H9 (cell line): ENCODE results near the gene MICAL3. TPM values are rescaled to one million over a fixed set of nuclear protein-coding genes. Genes with fewer than 3 reads are reported as not detected.

Experiments
- DNase-seq: peaks from one replicate; pipeline ENCODE4 v3.0.0-alpha.2; 2017
- H2AFZ ChIP-seq: one replicate; pipeline ENCODE4 v1.6.1; 2013; ENCODE audit warnings: mild to moderate bottlenecking, low read length, control low read depth, moderate library complexity
- H2AK5ac ChIP-seq: 2 replicates; pipeline ENCODE4 v1.6.1; 2013; ENCODE audit warnings: low read length, control low read depth, mixed read lengths; ENCODE audit not compliant: insufficient read length
- H2BK120ac ChIP-seq: one replicate; pipeline ENCODE4 v1.6.1; 2013; ENCODE audit warnings: low read depth, mild to moderate bottlenecking, low read length, control low read depth, inconsistent platforms; ENCODE audit not compliant: poor library complexity, severe bottlenecking
- H2BK12ac ChIP-seq: 2 replicates; pipeline ENCODE4 v1.6.1; 2013; ENCODE audit warnings: low read length, control low read depth, mixed read lengths, low read depth; ENCODE audit not compliant: insufficient read length
- H2BK15ac ChIP-seq: 2 replicates; pipeline ENCODE4 v1.6.1; 2013; ENCODE audit warnings: low read depth, low read length, control low read depth
- H2BK20ac ChIP-seq: one replicate; pipeline ENCODE4 v1.6.1; 2013; ENCODE audit warnings: low read depth, mild to moderate bottlenecking, low read length, control low read depth, inconsistent platforms; ENCODE audit not compliant: poor library complexity, severe bottlenecking
- H2BK5ac ChIP-seq: 2 replicates; pipeline ENCODE4 v1.6.1; 2013; ENCODE audit warnings: low read length, control low read depth, mixed read lengths; ENCODE audit not compliant: insufficient read length
- H3K14ac ChIP-seq: 2 replicates; pipeline ENCODE4 v1.6.1; 2013; ENCODE audit warnings: low read length, control low read depth; ENCODE audit not compliant: insufficient read depth
- H3K18ac ChIP-seq: 2 replicates; pipeline ENCODE4 v1.6.1; 2013; ENCODE audit warnings: low read depth, mild to moderate bottlenecking, mixed read lengths, low read length, control low read depth; ENCODE audit not compliant: insufficient read length
- H3K23ac ChIP-seq: 2 replicates; pipeline ENCODE4 v1.6.1; 2013; ENCODE audit warnings: low read length, control low read depth, mixed read lengths, low read depth; ENCODE audit not compliant: insufficient read length
- H3K23me2 ChIP-seq: 2 replicates; pipeline ENCODE4 v1.6.1; 2013; ENCODE audit warnings: low read depth, mild to moderate bottlenecking, mixed read lengths, low read length, control low read depth; ENCODE audit not compliant: insufficient read length, poor library complexity, severe bottlenecking
- H3K27ac ChIP-seq: 2 replicates; pipeline ENCODE4 v1.5.1; 2013; ENCODE audit warnings: low read length, control low read depth, mixed read lengths, low read depth; ENCODE audit not compliant: insufficient read length
- H3K27me3 ChIP-seq: 2 replicates; pipeline ENCODE4 v1.6.1; 2013; ENCODE audit warnings: low read length, control low read depth, inconsistent platforms; ENCODE audit not compliant: insufficient read depth
- H3K4ac ChIP-seq: 2 replicates; pipeline ENCODE4 v1.6.1; 2013; ENCODE audit warnings: low read depth, mild to moderate bottlenecking, control low read depth, inconsistent platforms, low read length, moderate library complexity
- H3K4me1 ChIP-seq: 2 replicates; pipeline ENCODE4 v1.6.1; 2013; ENCODE audit warnings: low read length, control low read depth, inconsistent platforms; ENCODE audit not compliant: insufficient read depth
- H3K4me2 ChIP-seq: 2 replicates; pipeline ENCODE4 v1.6.1; 2013; ENCODE audit warnings: low read length, control low read depth, mixed read lengths; ENCODE audit not compliant: insufficient read length, insufficient read depth
- H3K56ac ChIP-seq: 2 replicates; pipeline ENCODE4 v1.6.1; 2013; ENCODE audit warnings: low read depth, mild to moderate bottlenecking, mixed read lengths, low read length, control low read depth; ENCODE audit not compliant: insufficient read length
- H3K79me1 ChIP-seq: 2 replicates; pipeline ENCODE4 v1.6.1; 2013; ENCODE audit warnings: low read depth, mild to moderate bottlenecking, moderate library complexity, low read length, control low read depth, inconsistent platforms; ENCODE audit not compliant: insufficient read depth, poor library complexity, severe bottlenecking
- H3K79me2 ChIP-seq: 2 replicates; pipeline ENCODE4 v1.6.1; 2013; ENCODE audit warnings: low read length, control low read depth, inconsistent platforms; ENCODE audit not compliant: insufficient read depth
- H3K9ac ChIP-seq: 2 replicates; pipeline ENCODE4 v1.6.1; 2013; ENCODE audit warnings: low read length, control low read depth, mixed read lengths; ENCODE audit not compliant: insufficient read length; ENCODE audit errors: extremely low read depth
- H3K9me3 ChIP-seq: one replicate; pipeline ENCODE4 v1.6.1; 2013; ENCODE audit warnings: low read depth, low read length, inconsistent platforms; ENCODE audit not compliant: control insufficient read depth
- H3T11ph ChIP-seq: one replicate; pipeline ENCODE4 v1.6.1; 2013; ENCODE audit warnings: mild to moderate bottlenecking, low read length, control low read depth, inconsistent platforms
- H4K20me1 ChIP-seq: one replicate; pipeline ENCODE4 v1.6.1; 2013; ENCODE audit not compliant: control insufficient read depth, insufficient read length, insufficient read depth
- H4K5ac ChIP-seq: 2 replicates; pipeline ENCODE4 v1.6.1; 2013; ENCODE audit warnings: low read depth, mild to moderate bottlenecking, mixed read lengths, low read length, control low read depth; ENCODE audit not compliant: insufficient read length
- H4K8ac ChIP-seq: replicated peaks from 2 replicates; pipeline ENCODE4 v1.6.1; 2013; ENCODE audit warnings: low read length, control low read depth, mixed read lengths, low read depth; ENCODE audit not compliant: insufficient read length
- H4K91ac ChIP-seq: 2 replicates; pipeline ENCODE4 v1.6.1; 2013; ENCODE audit warnings: low read depth, mild to moderate bottlenecking, moderate library complexity, mixed read lengths, low read length, control low read depth; ENCODE audit not compliant: insufficient read length
- H3K27ac Mint-ChIP-seq, 3 experiments: 2 replicates in 2 of 3; 3 replicates in 1 of 3; pipeline ENCODE4 v1.8.0; 2020 to 2021; ENCODE audit warnings: mixed read lengths in 3 of 3, mild to moderate bottlenecking in 1 of 3, moderate library complexity in 1 of 3
- H3K27me3 Mint-ChIP-seq: 2 replicates; pipeline ENCODE4 v1.8.0; 2021; ENCODE audit warnings: low read depth, mild to moderate bottlenecking, moderate library complexity, mixed read lengths
- H3K36me3 Mint-ChIP-seq, 3 experiments: 2 replicates in 2 of 3; 3 replicates in 1 of 3; pipeline ENCODE4 v1.8.0; 2020 to 2021; ENCODE audit warnings: low read depth in 3 of 3, mixed read lengths in 3 of 3; ENCODE audit not compliant: insufficient read depth in 1 of 3
- H3K4me1 Mint-ChIP-seq, 2 experiments: 2 replicates each; pipeline ENCODE4 v1.8.0; 2020; ENCODE audit warnings: mixed read lengths in 2 of 2
- H3K4me3 Mint-ChIP-seq, 2 experiments: 2 replicates in 1 of 2; 3 replicates in 1 of 2; pipeline ENCODE4 v1.8.0; 2020 to 2021; ENCODE audit warnings: mild to moderate bottlenecking in 2 of 2, mixed read lengths in 2 of 2, moderate library complexity in 1 of 2
- H3K9me3 Mint-ChIP-seq, 2 experiments: 2 replicates in 1 of 2; 3 replicates in 1 of 2; pipeline ENCODE4 v1.8.0; 2020; ENCODE audit warnings: mild to moderate bottlenecking in 2 of 2, mixed read lengths in 2 of 2, moderate library complexity in 1 of 2
- WGBS: extraction: QIAGEN DNeasy Blood & Tissue Kit; methylation state at CpG from one replicate; pipeline ENCODE4 v1.1.7; 2013; ENCODE audit warnings: missing lambda C conversion rate, low lambda C conversion rate, mixed read lengths; ENCODE audit not compliant: insufficient read length; ENCODE audit errors: extremely low coverage; 5-methylcytosine and 5-hydroxymethylcytosine counted together
- total RNA-seq: library from RNA; stranded (reverse); gene quantifications from 2 replicates; pipeline ENCODE4 v1.2.1, GENCODE V29; 2021
- TF ChIP-seq, protein P1 (sequence below): fragments of 200-600 bp; sonication (generic); conservative IDR thresholded peaks from 3 replicates; pipeline ENCODE4 v1.8.0; 2021; ENCODE audit warnings: antibody characterized with exemption, mild to moderate bottlenecking

Gene MICAL3
- total RNA-seq, 1 experiment from 2014 or later = 50.2 TPM

GRCh38 chr22:18034076-18034475 is 9.7 kb upstream of the MICAL3 start:
- Histone ChIP-seq H2AFZ (no peak overlapping the region), H3K4me2 (no peak overlapping the region), H4K20me1 (no peaks in the 10 kb centered on the region), H2AK5ac (no peak overlapping the region), H3K56ac (no peak overlapping the region), H3T11ph (no peak overlapping the region), H3K27me3 (no peaks in the 10 kb centered on the region), H4K5ac (no peak overlapping the region), H3K4me1 (no peaks in the 10 kb centered on the region), H3K4ac (no peak overlapping the region), H2BK120ac (no peak overlapping the region), H2BK5ac (no peak overlapping the region), H3K9ac (no peak overlapping the region), H4K91ac (no peak overlapping the region), H2BK12ac (no peak overlapping the region), H3K27ac (no peak overlapping the region), H3K23ac (no peak overlapping the region), H3K79me1 (no peaks in the 10 kb centered on the region), H2BK15ac (no peak overlapping the region; the same call in 1 of the 2 replicates), H3K9me3 (no peaks in the 10 kb centered on the region), H3K23me2 (no peaks in the 10 kb centered on the region), H3K79me2 (no peaks in the 10 kb centered on the region), H3K18ac (no peak overlapping the region), H3K14ac (no peak overlapping the region), H4K8ac (no peak overlapping the region), H2BK20ac (no peak overlapping the region)
- Mint-ChIP-seq H3K36me3 (no peaks in the 10 kb centered on the region), H3K27ac (no peak overlapping the region), H3K4me3 (no peak overlapping the region), H3K4me1 (peaks cover 13% of the 10 kb centered on the region in 2 experiments), H3K27me3 (peaks cover 18% of the 10 kb centered on the region), H3K9me3 (no peaks in the 10 kb centered on the region)
- WGBS = no CpG with 5 or more reads among the region's 3 CpGs
- TF ChIP-seq, protein P1, sequence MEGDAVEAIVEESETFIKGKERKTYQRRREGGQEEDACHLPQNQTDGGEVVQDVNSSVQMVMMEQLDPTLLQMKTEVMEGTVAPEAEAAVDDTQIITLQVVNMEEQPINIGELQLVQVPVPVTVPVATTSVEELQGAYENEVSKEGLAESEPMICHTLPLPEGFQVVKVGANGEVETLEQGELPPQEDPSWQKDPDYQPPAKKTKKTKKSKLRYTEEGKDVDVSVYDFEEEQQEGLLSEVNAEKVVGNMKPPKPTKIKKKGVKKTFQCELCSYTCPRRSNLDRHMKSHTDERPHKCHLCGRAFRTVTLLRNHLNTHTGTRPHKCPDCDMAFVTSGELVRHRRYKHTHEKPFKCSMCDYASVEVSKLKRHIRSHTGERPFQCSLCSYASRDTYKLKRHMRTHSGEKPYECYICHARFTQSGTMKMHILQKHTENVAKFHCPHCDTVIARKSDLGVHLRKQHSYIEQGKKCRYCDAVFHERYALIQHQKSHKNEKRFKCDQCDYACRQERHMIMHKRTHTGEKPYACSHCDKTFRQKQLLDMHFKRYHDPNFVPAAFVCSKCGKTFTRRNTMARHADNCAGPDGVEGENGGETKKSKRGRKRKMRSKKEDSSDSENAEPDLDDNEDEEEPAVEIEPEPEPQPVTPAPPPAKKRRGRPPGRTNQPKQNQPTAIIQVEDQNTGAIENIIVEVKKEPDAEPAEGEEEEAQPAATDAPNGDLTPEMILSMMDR = no peak
- no peak for DNase-seq
